Measurements from ENCODE around the gene SYNDIG1L. TPM values are rescaled to one million over a fixed set of nuclear protein-coding genes. Genes with fewer than 3 reads are reported as not detected.

The SYNDIG1L gene
- polyA plus RNA-seq, 1 experiment, result not detected

- TF ChIP-seq, protein P1, sequence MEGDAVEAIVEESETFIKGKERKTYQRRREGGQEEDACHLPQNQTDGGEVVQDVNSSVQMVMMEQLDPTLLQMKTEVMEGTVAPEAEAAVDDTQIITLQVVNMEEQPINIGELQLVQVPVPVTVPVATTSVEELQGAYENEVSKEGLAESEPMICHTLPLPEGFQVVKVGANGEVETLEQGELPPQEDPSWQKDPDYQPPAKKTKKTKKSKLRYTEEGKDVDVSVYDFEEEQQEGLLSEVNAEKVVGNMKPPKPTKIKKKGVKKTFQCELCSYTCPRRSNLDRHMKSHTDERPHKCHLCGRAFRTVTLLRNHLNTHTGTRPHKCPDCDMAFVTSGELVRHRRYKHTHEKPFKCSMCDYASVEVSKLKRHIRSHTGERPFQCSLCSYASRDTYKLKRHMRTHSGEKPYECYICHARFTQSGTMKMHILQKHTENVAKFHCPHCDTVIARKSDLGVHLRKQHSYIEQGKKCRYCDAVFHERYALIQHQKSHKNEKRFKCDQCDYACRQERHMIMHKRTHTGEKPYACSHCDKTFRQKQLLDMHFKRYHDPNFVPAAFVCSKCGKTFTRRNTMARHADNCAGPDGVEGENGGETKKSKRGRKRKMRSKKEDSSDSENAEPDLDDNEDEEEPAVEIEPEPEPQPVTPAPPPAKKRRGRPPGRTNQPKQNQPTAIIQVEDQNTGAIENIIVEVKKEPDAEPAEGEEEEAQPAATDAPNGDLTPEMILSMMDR (IDR thresholded peaks at IDR 0.05; ENCODE audit: low read depth, low read length), result no peak
- H3K27ac ChIP-seq (ENCODE audit: low read depth, low read length), result no peak overlapping the region
- POLR2A ChIA-PET, result interaction anchor here (0.6 kb wide), 1 partner anchor 91 kb away, joined by 3 read pairs; no protein-coding TSS in a partner anchor
- H3K27me3 ChIP-seq (ENCODE audit: control insufficient read depth, insufficient read depth, low read length), result peaks cover 16% of the 10 kb centered on the region
- H3K9me3 ChIP-seq (ENCODE audit: control insufficient read depth, insufficient read depth, low read length), result no peaks in the 10 kb centered on the region
- DNase-seq (ENCODE audit: low read depth, low spot score), result no peak
- CTCF ChIA-PET, result no interaction called here
- H3K4me3 ChIP-seq (ENCODE audit: low read depth, low read length), result no peak overlapping the region
These were observed 8.3 kb upstream of the SYNDIG1L start for GRCh38 chr14:74434294-74434693.

DNA sequence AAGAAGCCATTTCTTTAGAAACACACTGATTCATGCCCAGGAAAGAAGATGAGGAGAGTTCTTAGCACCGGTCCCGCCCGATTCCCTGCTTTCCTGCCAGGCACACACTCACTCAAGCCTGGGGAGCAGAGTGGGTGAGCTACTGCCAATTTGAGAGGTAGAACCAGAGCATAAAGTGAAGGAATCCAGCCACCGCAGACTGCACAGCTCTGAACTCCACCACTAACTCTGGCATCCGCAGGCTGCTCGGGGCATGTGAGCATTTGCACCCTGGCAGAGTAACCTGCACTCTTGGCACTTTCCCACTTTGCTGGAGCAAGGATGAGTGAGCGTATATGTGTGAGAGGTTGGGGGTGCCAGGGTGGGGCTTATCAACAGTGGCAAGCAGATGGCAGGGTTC, 4.0 kb upstream of the SYNDIG1L start:
- H3K4me3 ChIP-seq (ENCODE audit: low read depth, low read length), result no peak overlapping the region
- ChIA-PET CTCF (no interaction called here), POLR2A (no interaction called here)
- H3K27ac ChIP-seq (ENCODE audit: low read depth, low read length), result no peak overlapping the region
- no peak for DNase-seq (ENCODE audit: low read depth, low spot score)
- H3K27me3 ChIP-seq (ENCODE audit: control insufficient read depth, insufficient read depth, low read length), result peaks cover 22% of the 10 kb centered on the region
- TF ChIP-seq, protein P1 (IDR thresholded peaks at IDR 0.05; ENCODE audit: low read depth, low read length), result no peak
- H3K9me3 ChIP-seq (ENCODE audit: control insufficient read depth, insufficient read depth, low read length), result no peaks in the 10 kb centered on the region

- DNase-seq (ENCODE audit: low read depth, low spot score), result no peak
- CTCF ChIA-PET, result no interaction called here
- TF ChIP-seq, protein P1 (IDR thresholded peaks at IDR 0.05; ENCODE audit: low read depth, low read length), result no peak
- H3K27ac ChIP-seq (ENCODE audit: low read depth, low read length), result no peak overlapping the region
- H3K27me3 ChIP-seq (ENCODE audit: control insufficient read depth, insufficient read depth, low read length), result peaks cover 27% of the 10 kb centered on the region
- no peaks in the 10 kb centered on the region for H3K9me3 ChIP-seq (ENCODE audit: control insufficient read depth, insufficient read depth, low read length)
- no peak overlapping the region for H3K4me3 ChIP-seq (ENCODE audit: low read depth, low read length)
- POLR2A ChIA-PET, result no interaction called here
These were observed 3.2 kb upstream of the SYNDIG1L start for GRCh38 chr14:74429221-74429691.

GRCh38 chr14:74427651-74428050, 1.6 kb upstream of the SYNDIG1L start:
- Histone ChIP-seq H3K27me3 (ENCODE audit: control insufficient read depth, insufficient read depth, low read length) (peaks cover 34% of the 10 kb centered on the region), H3K27ac (ENCODE audit: low read depth, low read length) (no peak overlapping the region), H3K4me3 (ENCODE audit: low read depth, low read length) (no peak overlapping the region), H3K9me3 (ENCODE audit: control insufficient read depth, insufficient read depth, low read length) (no peaks in the 10 kb centered on the region)
- CTCF ChIA-PET, result no interaction called here
- TF ChIP-seq, protein P1 (IDR thresholded peaks at IDR 0.05; ENCODE audit: low read depth, low read length), result no peak
- DNase-seq (ENCODE audit: low read depth, low spot score), result no peak
- POLR2A ChIA-PET, result no interaction called here

- Histone ChIP-seq H3K9me3 (ENCODE audit: control insufficient read depth, insufficient read depth, low read length) (no peaks in the 10 kb centered on the region), H3K27me3 (ENCODE audit: control insufficient read depth, insufficient read depth, low read length) (peaks cover 34% of the 10 kb centered on the region), H3K4me3 (ENCODE audit: low read depth, low read length) (no peak overlapping the region), H3K27ac (ENCODE audit: low read depth, low read length) (no peak overlapping the region)
- TF ChIP-seq, protein P1 (IDR thresholded peaks at IDR 0.05; ENCODE audit: low read depth, low read length), result no peak
- POLR2A ChIA-PET, result no interaction called here
- DNase-seq (ENCODE audit: low read depth, low spot score), result no peak
- CTCF ChIA-PET, result interaction anchor here (0.6 to 2.1 kb wide), 2 partner anchors 53 to 336 kb away, joined by 3 to 4 read pairs; no protein-coding TSS in a partner anchor
These were observed 347 bp downstream of the SYNDIG1L start for GRCh38 chr14:74425525-74426201.

Data from AG04450 (cell line).